Ovary (tissue), 9 donors: ENCODE data around the gene NMBR. TPM values are rescaled to one million over a fixed set of nuclear protein-coding genes. Genes with fewer than 3 reads are reported as not detected.

Experiments
- DNase-seq, 5 donors: peaks; one replicate each; pipeline ENCODE4 v3.0.0-alpha.2; 2019 to 2020
- H3K27ac ChIP-seq, 2 donors: fragments of 200-600 bp; one replicate each; pipeline versions ENCODE4 v1.5.1 to v1.8.0; 2019 to 2022
- H3K27me3 ChIP-seq: fragments of 200-600 bp; one replicate; pipeline ENCODE4 v1.8.0; 2022
- H3K36me3 ChIP-seq: fragments of 200-600 bp; sonication (generic); one replicate; pipeline ENCODE4 v1.5.1; 2019
- H3K4me1 ChIP-seq: one replicate; pipeline ENCODE4 v1.8.1; 2013; ENCODE audit warnings: mild to moderate bottlenecking, moderate library complexity; ENCODE audit not compliant: insufficient read depth
- H3K4me3 ChIP-seq: fragments of 200-600 bp; sonication (generic); one replicate; pipeline ENCODE4 v1.5.1; 2017
- H3K9me3 ChIP-seq, 2 donors: fragments of 200-600 bp in 1 of 2; sonication (generic) in 1 of 2; one replicate each; pipeline versions ENCODE4 v1.5.1 to v1.8.1; 2013 to 2019; ENCODE audit warnings: mild to moderate bottlenecking in 1 of 2, moderate library complexity in 1 of 2
- CTCF ChIP-seq, 3 donors: fragments of 450-650 bp in 2 of 3; fragments of 200-600 bp in 1 of 3; IDR thresholded peaks; one replicate each; pipeline versions ENCODE4 v1.5.1 to v1.8.0; 2016 to 2022; ENCODE audit warnings: antibody characterized with exemption in 3 of 3, mild to moderate bottlenecking in 1 of 3
- EP300 ChIP-seq: sonication (generic); formaldehyde crosslinking; IDR thresholded peaks from one replicate; pipeline ENCODE4 v1.6.1; 2017; ENCODE audit warnings: antibody characterized with exemption
- POLR2A ChIP-seq: fragments of 450-650 bp; IDR thresholded peaks from one replicate; pipeline ENCODE4 v1.6.1; 2017; ENCODE audit warnings: antibody characterized with exemption, mild to moderate bottlenecking, moderate library complexity
- WGBS, 3 donors: extraction: QIAGEN DNeasy Blood & Tissue Kit in 1 of 3; methylation state at CpG; one replicate each; pipeline versions ENCODE4 v1.1.5 to v1.1.7; 2013 to 2017; 5-methylcytosine and 5-hydroxymethylcytosine counted together
- intact Hi-C, 4 donors: fragments of 100-400 bp; cut with DNase I; formaldehyde crosslinking; loops; one replicate each; pipeline versions ENCODE4 v1.11.0 to v1.15.1; 2022 to 2023
- polyA plus RNA-seq, 2 donors: library from polyadenylated mRNA; stranded (reverse); fragments of 200-250 nt in 1 of 2; fragments of 350-450 nt in 1 of 2; fragmentation: Illumina TruSeq in 1 of 2; extraction: RNeasy Lipid Tissue Mini Kit (QIAGEN cat#74804) in 1 of 2; gene quantifications; one replicate each; pipeline ENCODE4 v1.2.3, GENCODE V29; 2013 to 2014
- total RNA-seq, 7 donors: library from RNA; depleted of rRNA in 2 of 7; stranded (reverse); fragments of >200 nt in 2 of 7; fragmentation: NEBNext Ultra II Directional in 3 of 7; extraction: Animal tissue kit (Norgen Biotek cat#: 25700) in 3 of 7; gene quantifications; one replicate each; pipeline versions ENCODE4 v1.1.0 to v1.2.4, GENCODE V29; 2016 to 2023
- donor health status: DM: no; HTN: no; CAD: no; lungs with moderate emphysema.
- donor health status: DM: no; HTN: no; CAD: no.
- donor health status: Bipolar disorder and iron deficiency.
- donor health status: DM: yes; HTN: yes; CAD: no.
- donor health status: DM: no; HTN: no; CAD: no.
- donor health status: DM: yes; HTN: yes; CAD: no.

NMBR gene
- total and polyA plus RNA-seq, 9 donors = 0.20 TPM; not detected in 8

GRCh38 chr6:142130814-142131213 lies 16.1 kb downstream of the NMBR start:
- WGBS, 3 donors = 71 to 84% (median 83%) methylated on average over 1 of the region's 1 CpG
- intact Hi-C loops = loop anchor here in 1 of 4 donors (10.0 kb wide), 1 partner anchor 1886 kb away; no protein-coding TSS in a partner anchor

GRCh38 chr6:142121342-142121741 lies 25.6 kb downstream of the NMBR start:
- DNase-seq = no peak
- H3K27me3 ChIP-seq = no peaks in the 10 kb centered on the region
- H3K4me3 ChIP-seq = no peak overlapping the region
- intact Hi-C loops = no loop called here
- H3K9me3 ChIP-seq = no peaks in the 10 kb centered on the region
- TF ChIP-seq CTCF (IDR thresholded peaks at IDR 0.05) (no peak), EP300 (no peak), POLR2A (no peak)
- no peak overlapping the region for H3K27ac ChIP-seq
- no peaks in the 10 kb centered on the region for H3K4me1 ChIP-seq
- WGBS, 3 donors = 75 to 82% (median 75%) methylated on average over 3 of the region's 3 CpGs
- H3K36me3 ChIP-seq = no peaks in the 10 kb centered on the region

More at GRCh38 chr6:142130814-142131213, 16.1 kb downstream of the NMBR start:
- Histone ChIP-seq H3K36me3 (no peaks in the 10 kb centered on the region), H3K9me3 (no peaks in the 10 kb centered on the region), H3K4me1 (no peaks in the 10 kb centered on the region), H3K4me3 (no peak overlapping the region), H3K27ac (no peak overlapping the region), H3K27me3 (no peaks in the 10 kb centered on the region)
- TF ChIP-seq CTCF (IDR thresholded peaks at IDR 0.05) = no peak
- no peak for TF ChIP-seq EP300
- TF ChIP-seq POLR2A = no peak
- DNase-seq = no peak

- no peak for DNase-seq
- no peak overlapping the region for H3K27ac ChIP-seq
- intact Hi-C loops = no loop called here
- H3K9me3 ChIP-seq = no peaks in the 10 kb centered on the region
- WGBS, 3 donors = 84 to 95% (median 88%) methylated on average over 2 of the region's 2 CpGs
- TF ChIP-seq POLR2A = no peak
- TF ChIP-seq EP300 = no peak
- TF ChIP-seq CTCF (IDR thresholded peaks at IDR 0.05) = no peak
- H3K4me1 ChIP-seq = no peaks in the 10 kb centered on the region
- H3K4me3 ChIP-seq = no peak overlapping the region
- no peaks in the 10 kb centered on the region for H3K27me3 ChIP-seq
- no peaks in the 10 kb centered on the region for H3K36me3 ChIP-seq
These were observed 28.0 kb downstream of the NMBR start for GRCh38 chr6:142118925-142119324.

- Histone ChIP-seq H3K4me3 (no peak overlapping the region), H3K9me3 (no peaks in the 10 kb centered on the region), H3K27me3 (no peaks in the 10 kb centered on the region), H3K4me1 (no peaks in the 10 kb centered on the region), H3K36me3 (no peaks in the 10 kb centered on the region), H3K27ac (no peak overlapping the region)
- TF ChIP-seq EP300 (no peak), POLR2A (no peak), CTCF (IDR thresholded peaks at IDR 0.05) (no peak)
- WGBS, 3 donors = 54 to 71% (median 67%) methylated on average over 3 of the region's 3 CpGs
- DNase-seq = no peak
- intact Hi-C loops = no loop called here
These were observed 28.6 kb downstream of the NMBR start for GRCh38 chr6:142118328-142118727.

GRCh38 chr6:142117366-142117765 lies 29.6 kb downstream of the NMBR start:
- 67 to 70% (median 70%) methylated on average over 2 of the region's 2 CpGs for WGBS, 3 donors
- Histone ChIP-seq H3K36me3 (no peaks in the 10 kb centered on the region), H3K4me3 (no peak overlapping the region), H3K27me3 (no peaks in the 10 kb centered on the region), H3K27ac (no peak overlapping the region), H3K4me1 (no peaks in the 10 kb centered on the region), H3K9me3 (no peaks in the 10 kb centered on the region)
- intact Hi-C loops = no loop called here
- TF ChIP-seq POLR2A (no peak), CTCF (IDR thresholded peaks at IDR 0.05) (no peak), EP300 (no peak)
- no peak for DNase-seq
